Peyer's patch (tissue), 4 donors: ENCODE data around the gene EDN2. TPM values are rescaled to one million over a fixed set of nuclear protein-coding genes. Genes with fewer than 3 reads are reported as not detected.

Source experiments
- DNase-seq, 3 donors: peaks; one replicate each; pipeline ENCODE4 v3.0.0-alpha.2; 2017 to 2019
- H3K27ac ChIP-seq, 4 donors: fragments of 200-600 bp; sonication (generic); one replicate each; pipeline ENCODE4 v1.5.1; 2016 to 2019
- H3K27me3 ChIP-seq, 2 donors: fragments of 200-600 bp; sonication (generic); one replicate each; pipeline ENCODE4 v1.5.1; 2019
- H3K36me3 ChIP-seq, 3 donors: fragments of 200-600 bp; sonication (generic); one replicate each; pipeline ENCODE4 v1.5.1; 2016 to 2019
- H3K4me1 ChIP-seq, 4 donors: fragments of 200-600 bp; sonication (generic); one replicate each; pipeline ENCODE4 v1.5.1; 2016 to 2019
- H3K4me3 ChIP-seq, 4 donors: fragments of 200-600 bp; sonication (generic); 1 replicate in 3 of 4; 2 replicates in 1 of 4; pipeline ENCODE4 v1.5.1; 2016 to 2019; ENCODE audit warnings: mild to moderate bottlenecking in 1 of 4
- H3K9me3 ChIP-seq, 4 donors: fragments of 200-600 bp; sonication (generic); one replicate each; pipeline ENCODE4 v1.5.1; 2016 to 2019; ENCODE audit warnings: mild to moderate bottlenecking in 1 of 4
- CTCF ChIP-seq, 6 experiments: fragments of 450-650 bp in 4 of 6; fragments of 200-600 bp in 2 of 6; sonication (generic) in 1 of 6; IDR thresholded peaks; one replicate each; pipeline ENCODE4 v1.5.1; 2017 to 2019; ENCODE audit warnings: antibody characterized with exemption in 6 of 6, mild to moderate bottlenecking in 3 of 6, moderate library complexity in 1 of 6
- POLR2A ChIP-seq, 2 donors: fragments of 450-650 bp; IDR thresholded peaks; one replicate each; pipeline ENCODE4 v1.5.1; 2017; ENCODE audit warnings: antibody characterized with exemption in 2 of 2, mild to moderate bottlenecking in 2 of 2, moderate library complexity in 2 of 2
- total RNA-seq, 4 donors: library from RNA; depleted of rRNA; stranded (reverse); fragments of >200 nt; gene quantifications; one replicate each; pipeline ENCODE4 v1.1.0, GENCODE V29; 2016

Gene EDN2
- total RNA-seq, 4 donors from 2014 or later = 43.2 to 75.0 (median 49.1) TPM; not detected in 1

GRCh38 chr1:41483960-41484401 lies 502 bp downstream of the EDN2 start:
- no peak for DNase-seq
- Histone ChIP-seq H3K36me3 (no peaks in the 10 kb centered on the region), H3K4me3 (peak overlapping the region in 3 of 4 donors; percentile 26 to 56 (median 53)), H3K9me3 (no peaks in the 10 kb centered on the region), H3K4me1 (peaks cover 0 to 54% (median 0%) of the 10 kb centered on the region in 4 donors), H3K27me3 (no peaks in the 10 kb centered on the region), H3K27ac (peak overlapping the region in 3 of 4 donors; percentile 59 to 90 (median 79))
- TF ChIP-seq CTCF (IDR thresholded peaks at IDR 0.05) (no peak), POLR2A (IDR thresholded peaks at IDR 0.05) (no peak)

- TF ChIP-seq POLR2A (IDR thresholded peaks at IDR 0.05) (no peak), CTCF (IDR thresholded peaks at IDR 0.05) (no peak)
- H3K4me1 ChIP-seq = peaks cover 0 to 61% (median 0%) of the 10 kb centered on the region in 4 donors
- H3K9me3 ChIP-seq = no peaks in the 10 kb centered on the region
- no peaks in the 10 kb centered on the region for H3K36me3 ChIP-seq
- H3K27ac ChIP-seq = peak overlapping the region in 3 of 4 donors; percentile 59 to 90 (median 79)
- peak in 1 of 3 donors; percentile 55 for DNase-seq
- no peaks in the 10 kb centered on the region for H3K27me3 ChIP-seq
- peak overlapping the region in 3 of 4 donors; percentile 26 to 56 (median 53) for H3K4me3 ChIP-seq
Observed at GRCh38 chr1:41483001-41483850, 1.3 kb downstream of the EDN2 start.

GRCh38 chr1:41482001-41482765 lies 2.3 kb downstream of the EDN2 start:
- Histone ChIP-seq H3K9me3 (no peaks in the 10 kb centered on the region), H3K27ac (peak overlapping the region in 3 of 4 donors; percentile 15 to 90 (median 79)), H3K36me3 (no peaks in the 10 kb centered on the region), H3K4me3 (peak overlapping the region in 2 of 4 donors; percentile 53 to 56), H3K4me1 (peaks cover 0 to 70% (median 0%) of the 10 kb centered on the region in 4 donors), H3K27me3 (no peaks in the 10 kb centered on the region)
- DNase-seq = peak in 2 of 3 donors; percentile 80 to 87
- TF ChIP-seq POLR2A (IDR thresholded peaks at IDR 0.05) = no peak
- TF ChIP-seq CTCF (IDR thresholded peaks at IDR 0.05) = no peak

- no peaks in the 10 kb centered on the region for H3K36me3 ChIP-seq
- TF ChIP-seq POLR2A (IDR thresholded peaks at IDR 0.05) (no peak), CTCF (IDR thresholded peaks at IDR 0.05) (no peak)
- peak overlapping the region in 1 of 4 donors; percentile 53 for H3K4me3 ChIP-seq
- no peaks in the 10 kb centered on the region for H3K9me3 ChIP-seq
- H3K27me3 ChIP-seq = no peaks in the 10 kb centered on the region
- H3K4me1 ChIP-seq = peaks cover 0 to 76% (median 0%) of the 10 kb centered on the region in 4 donors
- peak in 1 of 3 donors; percentile 38 for DNase-seq
- peak overlapping the region in 1 of 4 donors; percentile 93 for H3K27ac ChIP-seq
Observed at GRCh38 chr1:41481109-41481775, 3.2 kb downstream of the EDN2 start.
